HG03097 (cell line): ENCODE results near the gene SLC43A2.
"Not testable (repeated sequence)": the region's sequence is repeated elsewhere in the genome, so short reads cannot be mapped to it uniquely, and the experiment has no call there.

Experiments used
- ATAC-seq: cut with Tn5 transposase; IDR thresholded peaks from one replicate; pipeline ENCODE4 v1.9.1; 2021; ENCODE audit not compliant: unreplicated experiment, low FRiP score

The SLC43A2 gene

GRCh38 chr17:1627982-1628855, at the start of gene SLC43A2:
SLC43A2 (minus strand) TSS chr17:1628834; CDS start chr17:1627874, 960 bp downstream.
- peak; percentile 45 for ATAC-seq

GRCh38 chr17:1676401-1676800, 47.8 kb upstream of the SLC43A2 start:
- ATAC-seq, result no peak

GRCh38 chr17:1673041-1673785, 44.6 kb upstream of the SLC43A2 start:
- no peak for ATAC-seq

- ATAC-seq, result not testable (repeated sequence)
Measured at GRCh38 chr17:1663934-1664333, 35.3 kb upstream of the SLC43A2 start.

- no peak for ATAC-seq
Measured at GRCh38 chr17:1661045-1661444, 32.4 kb upstream of the SLC43A2 start.

- ATAC-seq, result no peak
Measured at GRCh38 chr17:1658100-1658499, 29.5 kb upstream of the SLC43A2 start.

- no peak for ATAC-seq
Measured at GRCh38 chr17:1653735-1654134, 25.1 kb upstream of the SLC43A2 start.

GRCh38 chr17:1652794-1653193, 24.2 kb upstream of the SLC43A2 start:
- ATAC-seq, result not testable (repeated sequence)

- ATAC-seq, result no peak
Measured at GRCh38 chr17:1651559-1651844, 22.9 kb upstream of the SLC43A2 start.

- no peak for ATAC-seq
Measured at GRCh38 chr17:1650731-1651558, 22.3 kb upstream of the SLC43A2 start.

- ATAC-seq, result no peak
Measured at GRCh38 chr17:1649844-1650501, 21.3 kb upstream of the SLC43A2 start, which contains the start of gene RILP. RILP (minus strand) TSS chr17:1649866; CDS start chr17:1649804, 62 bp downstream.

GRCh38 chr17:1648963-1649843, 20.6 kb upstream of the SLC43A2 start:
- ATAC-seq, result peak; percentile 36

GRCh38 chr17:1648173-1648962, 19.7 kb upstream of the SLC43A2 start:
- peak; percentile 52 for ATAC-seq

GRCh38 chr17:1647802-1648171, 19.2 kb upstream of the SLC43A2 start:
- ATAC-seq, result no peak

- ATAC-seq, result no peak
Measured at GRCh38 chr17:1646199-1646875, 17.7 kb upstream of the SLC43A2 start.

GRCh38 chr17:1645207-1646171, 16.9 kb upstream of the SLC43A2 start, which contains the start of gene SCARF1:
SCARF1 (minus strand) TSS chr17:1645732; CDS start chr17:1645697, 35 bp downstream.
- ATAC-seq, result no peak
